ENCODE measurements around the gene MAP3K5. TPM values are rescaled to one million over a fixed set of nuclear protein-coding genes. Genes with fewer than 3 reads are reported as not detected.

The MAP3K5 gene
- total RNA-seq, 1 donor from 2014 or later: 1.7 TPM

- Mint-ChIP-seq H3K27ac (ENCODE audit: unreplicated experiment) (no peak overlapping the region), H3K4me3 (ENCODE audit: unreplicated experiment) (no peak overlapping the region), H3K9me3 (ENCODE audit: unreplicated experiment) (no peaks in the 10 kb centered on the region), H3K36me3 (ENCODE audit: low read depth, unreplicated experiment) (no peaks in the 10 kb centered on the region), H3K4me1 (ENCODE audit: low read depth, unreplicated experiment) (no peaks in the 10 kb centered on the region), H3K27me3 (ENCODE audit: low read depth, unreplicated experiment) (peaks cover 12% of the 10 kb centered on the region)
- Histone ChIP-seq H3K4me3 (ENCODE audit: insufficient read depth, low read depth, low read length) (no peak overlapping the region), H3K27ac (ENCODE audit: low read depth, low read length) (no peak overlapping the region), H2AFZ (ENCODE audit: low read depth, low read length) (no peak overlapping the region), H3K27me3 (ENCODE audit: insufficient read depth, low read length) (peaks cover 21% of the 10 kb centered on the region), H3K36me3 (ENCODE audit: insufficient read depth, low read length) (no peaks in the 10 kb centered on the region), H3K9me3 (ENCODE audit: insufficient read depth, low read depth, low read length) (no peaks in the 10 kb centered on the region), H3K9ac (ENCODE audit: low read length) (no peak overlapping the region), H4K20me1 (ENCODE audit: insufficient read depth, low read length) (no peaks in the 10 kb centered on the region), H3K79me2 (ENCODE audit: insufficient read depth, low read length) (no peaks in the 10 kb centered on the region), H3K4me1 (ENCODE audit: insufficient read depth, low read length) (peaks cover 5% of the 10 kb centered on the region), H3K4me2 (ENCODE audit: low read length) (no peak overlapping the region)
- TF ChIP-seq EZH2 (IDR thresholded peaks at IDR 0.05; ENCODE audit: insufficient read depth, low read length) (no peak), CTCF (IDR thresholded peaks at IDR 0.05; ENCODE audit: insufficient read depth, low read depth, low read length) (no peak)
- FAIRE-seq (no peak), DNase-seq (ENCODE audit: low read depth) (no peak)
Observed at GRCh38 chr6:136547871-136548270, 244.4 kb downstream of the MAP3K5 start.

GRCh38 chr6:136547336-136547735 lies 244.9 kb downstream of the MAP3K5 start:
- peak; percentile 26 for DNase-seq (ENCODE audit: low read depth)
- H3K36me3 ChIP-seq (ENCODE audit: insufficient read depth, low read length): no peaks in the 10 kb centered on the region
- no peaks in the 10 kb centered on the region for H3K9me3 ChIP-seq (ENCODE audit: insufficient read depth, low read depth, low read length)
- Mint-ChIP-seq H3K36me3 (ENCODE audit: low read depth, unreplicated experiment) (no peaks in the 10 kb centered on the region), H3K27me3 (ENCODE audit: low read depth, unreplicated experiment) (peaks cover 8% of the 10 kb centered on the region), H3K4me1 (ENCODE audit: low read depth, unreplicated experiment) (no peaks in the 10 kb centered on the region), H3K27ac (ENCODE audit: unreplicated experiment) (no peak overlapping the region), H3K9me3 (ENCODE audit: unreplicated experiment) (no peaks in the 10 kb centered on the region), H3K4me3 (ENCODE audit: unreplicated experiment) (no peak overlapping the region)
- H3K4me2 ChIP-seq (ENCODE audit: low read length): no peak overlapping the region
- no peaks in the 10 kb centered on the region for H4K20me1 ChIP-seq (ENCODE audit: insufficient read depth, low read length)
- H3K27me3 ChIP-seq (ENCODE audit: insufficient read depth, low read length): peaks cover 21% of the 10 kb centered on the region
- H3K4me1 ChIP-seq (ENCODE audit: insufficient read depth, low read length): peaks cover 5% of the 10 kb centered on the region
- H3K79me2 ChIP-seq (ENCODE audit: insufficient read depth, low read length): no peaks in the 10 kb centered on the region
- H2AFZ ChIP-seq (ENCODE audit: low read depth, low read length): no peak overlapping the region
- no peak overlapping the region for H3K9ac ChIP-seq (ENCODE audit: low read length)
- FAIRE-seq: no peak
- no peak overlapping the region for H3K27ac ChIP-seq (ENCODE audit: low read depth, low read length)
- no peak overlapping the region for H3K4me3 ChIP-seq (ENCODE audit: insufficient read depth, low read depth, low read length)
- TF ChIP-seq CTCF (IDR thresholded peaks at IDR 0.05; ENCODE audit: insufficient read depth, low read depth, low read length): peak; percentile 68
- TF ChIP-seq EZH2 (IDR thresholded peaks at IDR 0.05; ENCODE audit: insufficient read depth, low read length): no peak

GRCh38 chr6:136546331-136546730 lies 245.9 kb downstream of the MAP3K5 start:
- Histone ChIP-seq H4K20me1 (ENCODE audit: insufficient read depth, low read length) (no peaks in the 10 kb centered on the region), H3K27ac (ENCODE audit: low read depth, low read length) (no peak overlapping the region), H3K79me2 (ENCODE audit: insufficient read depth, low read length) (no peaks in the 10 kb centered on the region), H2AFZ (ENCODE audit: low read depth, low read length) (no peak overlapping the region), H3K36me3 (ENCODE audit: insufficient read depth, low read length) (no peaks in the 10 kb centered on the region), H3K4me1 (ENCODE audit: insufficient read depth, low read length) (peaks cover 5% of the 10 kb centered on the region), H3K9me3 (ENCODE audit: insufficient read depth, low read depth, low read length) (no peaks in the 10 kb centered on the region), H3K4me2 (ENCODE audit: low read length) (no peak overlapping the region), H3K9ac (ENCODE audit: low read length) (no peak overlapping the region), H3K27me3 (ENCODE audit: insufficient read depth, low read length) (peaks cover 22% of the 10 kb centered on the region), H3K4me3 (ENCODE audit: insufficient read depth, low read depth, low read length) (no peak overlapping the region)
- H3K4me3 Mint-ChIP-seq (ENCODE audit: unreplicated experiment): no peak overlapping the region
- H3K4me1 Mint-ChIP-seq (ENCODE audit: low read depth, unreplicated experiment): no peaks in the 10 kb centered on the region
- H3K36me3 Mint-ChIP-seq (ENCODE audit: low read depth, unreplicated experiment): no peaks in the 10 kb centered on the region
- peaks cover 5% of the 10 kb centered on the region for H3K27me3 Mint-ChIP-seq (ENCODE audit: low read depth, unreplicated experiment)
- DNase-seq (ENCODE audit: low read depth) (no peak), FAIRE-seq (no peak)
- H3K9me3 Mint-ChIP-seq (ENCODE audit: unreplicated experiment): no peaks in the 10 kb centered on the region
- no peak overlapping the region for H3K27ac Mint-ChIP-seq (ENCODE audit: unreplicated experiment)
- TF ChIP-seq EZH2 (IDR thresholded peaks at IDR 0.05; ENCODE audit: insufficient read depth, low read length) (no peak), CTCF (IDR thresholded peaks at IDR 0.05; ENCODE audit: insufficient read depth, low read depth, low read length) (no peak)
